ENCODE results near the gene NME5. TPM values are rescaled to one million over a fixed set of nuclear protein-coding genes. Genes with fewer than 3 reads are reported as not detected.
A peak's percentile ranks its signal among the peaks of the same experiment; 100 is the strongest.

NME5 gene
- total RNA-seq, 1 experiment from 2014 or later: 1.9 TPM

GRCh38 chr5:138140268-138140667, 1.0 kb upstream of the NME5 start:
- CTCF ChIA-PET: no interaction called here
- POLR2A ChIA-PET (ENCODE audit: unreplicated experiment): interaction anchor here (0.6 kb wide), 1 partner anchor 1742 kb away, joined by 3 read pairs; no protein-coding TSS in a partner anchor

GRCh38 chr5:138139781-138140090, 508 bp upstream of the NME5 start:
- no peaks in the 10 kb centered on the region for H3K79me2 ChIP-seq (ENCODE audit: low read depth)
- H4K20me1 ChIP-seq (ENCODE audit: insufficient read depth): no peaks in the 10 kb centered on the region
- no peaks in the 10 kb centered on the region for H3K27me3 ChIP-seq (ENCODE audit: insufficient read depth, low read depth)
- BruUV-seq (replicated peaks): no TSS peak
- no peak overlapping the region for H3K4me3 ChIP-seq
- ChIA-PET POLR2A (ENCODE audit: unreplicated experiment) (interaction anchor here (0.6 kb wide), 1 partner anchor 1742 kb away, joined by 3 read pairs; no protein-coding TSS in a partner anchor), CTCF (no interaction called here)
- no peak overlapping the region for H3K4me2 ChIP-seq
- no peak for DNase-seq
- TF ChIP-seq CTCF (conservative IDR thresholded peaks at IDR 0.05): no peak
- TF ChIP-seq EZH2 (IDR thresholded peaks at IDR 0.05; ENCODE audit: low read depth): no peak
- intact Hi-C loops (cut with micrococcal nuclease; ENCODE audit: unreplicated experiment): no loop called here
- no peak overlapping the region for H2AFZ ChIP-seq
- H3K36me3 ChIP-seq (ENCODE audit: low read depth): no peaks in the 10 kb centered on the region
- no peak overlapping the region for H3K27ac ChIP-seq
- H3K9me2 ChIP-seq (ENCODE audit: insufficient read depth): no peaks in the 10 kb centered on the region; the same call in 1 of the 2 replicates
- H3K4me1 ChIP-seq (replicated peaks; ENCODE audit: insufficient read depth): peaks cover 5% of the 10 kb centered on the region; the same call in 1 of the 2 replicates
- 0 out of 2 replicates have a peak, but pooled peaks cover 7% of the 10 kb centered on the region for H3F3A ChIP-seq (ENCODE audit: insufficient read depth, low read depth)
- H3K9me3 ChIP-seq (ENCODE audit: insufficient read depth, low read depth): no peaks in the 10 kb centered on the region

More at GRCh38 chr5:138140268-138140667, 1.0 kb upstream of the NME5 start:
- Histone ChIP-seq H3K27me3 (ENCODE audit: insufficient read depth, low read depth) (no peaks in the 10 kb centered on the region), H3K36me3 (ENCODE audit: low read depth) (no peaks in the 10 kb centered on the region), H3K9me2 (ENCODE audit: insufficient read depth) (no peaks in the 10 kb centered on the region; the same call in 1 of the 2 replicates), H2AFZ (no peak overlapping the region), H3K4me3 (no peak overlapping the region), H3K4me2 (no peak overlapping the region), H3K4me1 (replicated peaks; ENCODE audit: insufficient read depth) (peaks cover 5% of the 10 kb centered on the region; the same call in 1 of the 2 replicates), H3K9me3 (ENCODE audit: insufficient read depth, low read depth) (no peaks in the 10 kb centered on the region), H3K27ac (no peak overlapping the region), H3F3A (ENCODE audit: insufficient read depth, low read depth) (0 out of 2 replicates have a peak, but pooled peaks cover 7% of the 10 kb centered on the region), H4K20me1 (ENCODE audit: insufficient read depth) (no peaks in the 10 kb centered on the region), H3K79me2 (ENCODE audit: low read depth) (no peaks in the 10 kb centered on the region)
- DNase-seq: no peak
- no TSS peak for BruUV-seq (replicated peaks)
- no peak for TF ChIP-seq CTCF (conservative IDR thresholded peaks at IDR 0.05)
- no peak for TF ChIP-seq EZH2 (IDR thresholded peaks at IDR 0.05; ENCODE audit: low read depth)
- intact Hi-C loops (cut with micrococcal nuclease; ENCODE audit: unreplicated experiment): no loop called here

GRCh38 chr5:138132543-138132942, 6.7 kb downstream of the NME5 start:
- H2AFZ ChIP-seq: no peak overlapping the region; the same call in 1 of the 2 replicates
- ChIA-PET POLR2A (ENCODE audit: unreplicated experiment) (interaction anchor here (0.6 kb wide), 1 partner anchor 899 kb away, joined by 3 read pairs; no protein-coding TSS in a partner anchor), CTCF (interaction anchor here (0.6 to 1.5 kb wide), 4 partner anchors 54 to 472 kb away, joined by 5 to 7 read pairs (median 6); no protein-coding TSS in a partner anchor)
- H3K36me3 ChIP-seq (ENCODE audit: low read depth): no peaks in the 10 kb centered on the region
- no peak overlapping the region; the same call in 1 of the 2 replicates for H3K4me3 ChIP-seq
- TF ChIP-seq EZH2 (IDR thresholded peaks at IDR 0.05; ENCODE audit: low read depth): no peak
- no peak for TF ChIP-seq CTCF (conservative IDR thresholded peaks at IDR 0.05)
- no peak for DNase-seq
- H3K9me2 ChIP-seq (ENCODE audit: insufficient read depth): no peaks in the 10 kb centered on the region; the same call in 1 of the 2 replicates
- no peaks in the 10 kb centered on the region; the same call in 1 of the 2 replicates for H3K4me1 ChIP-seq (replicated peaks; ENCODE audit: insufficient read depth)
- no peak overlapping the region for H3K27ac ChIP-seq
- BruUV-seq (replicated peaks): no TSS peak
- intact Hi-C loops (cut with micrococcal nuclease; ENCODE audit: unreplicated experiment): loop anchor here (2.0 to 5.0 kb wide), 3 partner anchors 380 to 810 kb away; no protein-coding TSS in a partner anchor
- H3K4me2 ChIP-seq: peak overlapping the region; percentile 80
- H4K20me1 ChIP-seq (ENCODE audit: insufficient read depth): no peaks in the 10 kb centered on the region
- no peaks in the 10 kb centered on the region for H3F3A ChIP-seq (ENCODE audit: insufficient read depth, low read depth)
- no peaks in the 10 kb centered on the region for H3K9me3 ChIP-seq (ENCODE audit: insufficient read depth, low read depth)
- H3K79me2 ChIP-seq (ENCODE audit: low read depth): no peaks in the 10 kb centered on the region
- no peaks in the 10 kb centered on the region for H3K27me3 ChIP-seq (ENCODE audit: insufficient read depth, low read depth)

Measured in PC-9 (cell line).